Trophoblast cell (in vitro differentiated cells and primary cell): ENCODE data around the gene SLC10A7.

Experiments used
- DNase-seq, 2 donors: peaks; one replicate each; pipeline ENCODE4 v3.0.0-alpha.2; 2016
- H2AFZ ChIP-seq: 2 replicates; pipeline ENCODE4 v1.6.1; 2013; ENCODE audit warnings: low read length, moderate library complexity, mild to moderate bottlenecking; ENCODE audit not compliant: insufficient read depth, poor library complexity
- H2AK5ac ChIP-seq: 2 replicates; pipeline ENCODE4 v1.6.1; 2013; ENCODE audit warnings: mild to moderate bottlenecking, low read length
- H2BK120ac ChIP-seq: 2 replicates; pipeline ENCODE4 v1.6.1; 2013; ENCODE audit warnings: low read length, mild to moderate bottlenecking, moderate library complexity; ENCODE audit not compliant: insufficient read depth, poor library complexity
- H2BK12ac ChIP-seq: 2 replicates; pipeline ENCODE4 v1.6.1; 2013; ENCODE audit warnings: mild to moderate bottlenecking, low read length, moderate library complexity
- H2BK5ac ChIP-seq: 2 replicates; pipeline ENCODE4 v1.6.1; 2013; ENCODE audit warnings: low read length, low read depth, moderate library complexity, mild to moderate bottlenecking; ENCODE audit not compliant: poor library complexity
- H3K14ac ChIP-seq: 2 replicates; pipeline ENCODE4 v1.6.1; 2013; ENCODE audit warnings: mild to moderate bottlenecking, low read length
- H3K18ac ChIP-seq: 2 replicates; pipeline ENCODE4 v1.6.1; 2013; ENCODE audit warnings: mild to moderate bottlenecking, low read length
- H3K23ac ChIP-seq: 2 replicates; pipeline ENCODE4 v1.6.1; 2013; ENCODE audit warnings: low read length
- H3K27ac ChIP-seq: 2 replicates; pipeline ENCODE4 v1.5.1; 2013; ENCODE audit warnings: low read depth, mild to moderate bottlenecking, inconsistent platforms, low read length, moderate library complexity
- H3K27me3 ChIP-seq: 2 replicates; pipeline ENCODE4 v1.6.1; 2013; ENCODE audit warnings: inconsistent platforms, mild to moderate bottlenecking, low read length, moderate library complexity; ENCODE audit not compliant: insufficient read depth
- H3K36me3 ChIP-seq, 2 experiments: 1 replicate in 1 of 2; 2 replicates in 1 of 2; pipeline ENCODE4 v1.6.1; 2013; ENCODE audit warnings: low read length in 2 of 2, mild to moderate bottlenecking in 2 of 2, moderate library complexity in 1 of 2; ENCODE audit not compliant: insufficient read depth in 2 of 2, control insufficient read depth in 1 of 2
- H3K4ac ChIP-seq: 2 replicates; pipeline ENCODE4 v1.6.1; 2013; ENCODE audit warnings: low read depth, mild to moderate bottlenecking, low read length, moderate library complexity
- H3K4me1 ChIP-seq, 2 experiments: 1 replicate in 1 of 2; 2 replicates in 1 of 2; pipeline ENCODE4 v1.6.1; 2013; ENCODE audit warnings: low read length in 2 of 2, mild to moderate bottlenecking in 2 of 2, moderate library complexity in 1 of 2; ENCODE audit not compliant: insufficient read depth in 2 of 2, control insufficient read depth in 1 of 2
- H3K4me2 ChIP-seq: 2 replicates; pipeline ENCODE4 v1.6.1; 2013; ENCODE audit warnings: inconsistent platforms, mild to moderate bottlenecking, low read length, moderate library complexity
- H3K4me3 ChIP-seq: 2 replicates; pipeline ENCODE4 v1.5.1; 2013; ENCODE audit warnings: mild to moderate bottlenecking, low read depth, low read length, inconsistent platforms
- H3K79me1 ChIP-seq: one replicate; pipeline ENCODE4 v1.6.1; 2013; ENCODE audit warnings: low read length
- H3K79me2 ChIP-seq: 2 replicates; pipeline ENCODE4 v1.6.1; 2013; ENCODE audit warnings: low read length, mild to moderate bottlenecking; ENCODE audit not compliant: control insufficient read depth, insufficient read depth, poor library complexity
- H3K9ac ChIP-seq: 2 replicates; pipeline ENCODE4 v1.6.1; 2013; ENCODE audit warnings: mild to moderate bottlenecking, low read length
- H3K9me3 ChIP-seq: 2 replicates; pipeline ENCODE4 v1.6.1; 2013; ENCODE audit warnings: low read depth, mild to moderate bottlenecking, control low read depth, inconsistent platforms, low read length; ENCODE audit not compliant: insufficient read depth
- H4K12ac ChIP-seq: 2 replicates; pipeline ENCODE4 v1.6.1; 2013; ENCODE audit warnings: low read depth, mild to moderate bottlenecking, low read length, moderate library complexity
- H4K8ac ChIP-seq: 2 replicates; pipeline ENCODE4 v1.6.1; 2013; ENCODE audit warnings: low read depth, mild to moderate bottlenecking, low read length, moderate library complexity
- H4K91ac ChIP-seq: one replicate; pipeline ENCODE4 v1.6.1; 2013; ENCODE audit warnings: low read depth, mild to moderate bottlenecking, low read length, moderate library complexity
- WGBS: extraction: QIAGEN DNeasy Blood & Tissue Kit; methylation state at CpG from one replicate; pipeline ENCODE4 v1.1.7; 2013; ENCODE audit warnings: missing lambda C conversion rate; ENCODE audit not compliant: insufficient read length, insufficient coverage; ENCODE audit errors: extremely low coverage; 5-methylcytosine and 5-hydroxymethylcytosine counted together

Gene SLC10A7

DNA sequence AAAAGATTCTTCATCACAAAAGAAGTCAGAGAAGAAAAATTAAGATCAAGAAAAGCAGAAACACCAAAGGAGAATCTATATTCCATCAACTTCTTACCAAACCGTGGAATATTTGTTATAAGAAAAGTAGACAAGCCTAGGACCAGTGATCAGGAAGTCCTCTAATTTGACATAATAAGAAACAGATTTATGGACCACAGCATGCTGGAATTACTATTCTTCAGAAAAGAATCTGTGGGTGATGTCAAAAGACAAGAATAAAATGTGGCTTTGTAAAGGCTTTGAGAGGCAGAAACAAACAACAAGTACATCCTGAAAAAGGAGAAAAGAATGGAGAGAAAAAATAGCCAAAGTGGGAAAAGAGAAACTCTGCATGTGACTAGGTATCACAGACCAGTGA is 123.3 kb downstream of the SLC10A7 start:
- Histone ChIP-seq H2BK120ac (no peak overlapping the region), H3K9me3 (peaks cover 2% of the 10 kb centered on the region), H2BK5ac (no peak overlapping the region), H3K14ac (no peak overlapping the region), H3K79me1 (no peaks in the 10 kb centered on the region), H3K36me3 (no peaks in the 10 kb centered on the region), H4K12ac (no peak overlapping the region), H3K4me3 (no peak overlapping the region), H3K4ac (no peak overlapping the region), H2AK5ac (no peak overlapping the region), H4K8ac (no peak overlapping the region), H3K4me2 (no peak overlapping the region), H3K27me3 (no peaks in the 10 kb centered on the region), H3K23ac (no peak overlapping the region), H4K91ac (no peak overlapping the region), H3K9ac (no peak overlapping the region), H3K18ac (no peak overlapping the region), H2AFZ (no peak overlapping the region), H3K4me1 (peaks cover 0 to 2% of the 10 kb centered on the region in 2 experiments), H3K27ac (no peak overlapping the region), H3K79me2 (no peaks in the 10 kb centered on the region), H2BK12ac (no peak overlapping the region)
- WGBS, result no CpG with 5 or more reads among the region's 1 CpG
- DNase-seq, result no peak

DNA sequence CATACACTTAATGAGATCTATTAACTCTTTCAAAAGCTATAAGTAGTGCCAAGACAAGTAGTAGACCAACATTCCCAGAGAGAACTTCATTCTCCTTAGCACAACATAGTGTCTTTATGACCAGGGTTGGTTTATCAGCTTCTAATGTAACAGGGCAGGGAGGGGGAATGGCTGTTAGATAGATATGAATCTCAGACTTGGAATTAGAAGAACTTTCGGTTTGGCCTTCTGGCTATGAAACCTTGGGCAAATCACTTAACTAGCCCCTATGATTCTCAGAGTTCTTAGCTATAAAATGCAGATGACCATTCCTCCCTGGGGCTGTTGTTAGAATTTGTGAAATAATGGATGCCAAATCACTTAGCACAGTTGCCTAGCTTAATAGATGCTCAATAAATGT is 132.2 kb downstream of the SLC10A7 start:
- Histone ChIP-seq H3K4me3 (no peak overlapping the region), H3K79me2 (no peaks in the 10 kb centered on the region), H3K18ac (no peak overlapping the region), H3K27ac (no peak overlapping the region), H3K79me1 (no peaks in the 10 kb centered on the region), H2AK5ac (no peak overlapping the region), H3K4ac (no peak overlapping the region), H3K14ac (no peak overlapping the region), H4K91ac (no peak overlapping the region), H3K4me2 (no peak overlapping the region), H4K8ac (no peak overlapping the region), H2BK120ac (no peak overlapping the region), H2BK5ac (no peak overlapping the region), H2AFZ (no peak overlapping the region), H2BK12ac (no peak overlapping the region), H3K9me3 (no peaks in the 10 kb centered on the region), H3K36me3 (no peaks in the 10 kb centered on the region), H4K12ac (no peak overlapping the region), H3K9ac (no peak overlapping the region), H3K23ac (no peak overlapping the region), H3K4me1 (no peaks in the 10 kb centered on the region), H3K27me3 (no peaks in the 10 kb centered on the region)
- DNase-seq, result peak; percentile 93 to 99
- WGBS, result no CpG with 5 or more reads among the region's 1 CpG

DNA sequence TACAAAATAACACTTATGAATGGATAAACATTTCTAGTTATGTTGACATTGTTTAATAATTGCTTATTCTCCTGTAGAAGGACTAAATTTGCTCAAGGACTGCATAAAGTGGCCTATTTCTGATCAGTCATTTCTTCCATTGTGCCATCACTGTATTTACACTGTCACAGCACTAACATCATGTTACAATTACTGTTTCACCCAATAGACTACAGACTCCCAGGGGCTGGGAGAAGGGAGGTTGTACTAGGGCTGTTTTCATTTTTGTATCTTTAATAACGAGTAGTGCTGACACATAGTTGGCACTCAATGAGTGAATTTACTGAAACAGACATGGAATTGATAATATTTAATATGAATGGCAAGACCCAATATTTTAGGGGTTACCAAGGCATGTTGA is 139.5 kb downstream of the SLC10A7 start:
- H2BK12ac ChIP-seq, result no peak overlapping the region
- H3K18ac ChIP-seq, result no peak overlapping the region
- no peak overlapping the region for H2AK5ac ChIP-seq
- H3K27ac ChIP-seq, result no peak overlapping the region
- WGBS, result no CpG with 5 or more reads among the region's 1 CpG
- no peaks in the 10 kb centered on the region for H3K79me2 ChIP-seq
- no peaks in the 10 kb centered on the region for H3K9me3 ChIP-seq
- no peak overlapping the region for H3K4ac ChIP-seq
- H4K8ac ChIP-seq, result no peak overlapping the region
- no peaks in the 10 kb centered on the region for H3K4me1 ChIP-seq
- no peak overlapping the region for H3K4me2 ChIP-seq
- no peak overlapping the region for H3K9ac ChIP-seq
- H3K23ac ChIP-seq, result no peak overlapping the region
- H4K12ac ChIP-seq, result no peak overlapping the region
- no peak overlapping the region for H3K4me3 ChIP-seq
- H2BK5ac ChIP-seq, result no peak overlapping the region
- no peaks in the 10 kb centered on the region for H3K36me3 ChIP-seq
- DNase-seq, result no peak
- no peak overlapping the region for H4K91ac ChIP-seq
- H3K14ac ChIP-seq, result no peak overlapping the region
- H3K79me1 ChIP-seq, result no peaks in the 10 kb centered on the region
- H2AFZ ChIP-seq, result no peak overlapping the region
- H2BK120ac ChIP-seq, result no peak overlapping the region
- no peaks in the 10 kb centered on the region for H3K27me3 ChIP-seq

DNA sequence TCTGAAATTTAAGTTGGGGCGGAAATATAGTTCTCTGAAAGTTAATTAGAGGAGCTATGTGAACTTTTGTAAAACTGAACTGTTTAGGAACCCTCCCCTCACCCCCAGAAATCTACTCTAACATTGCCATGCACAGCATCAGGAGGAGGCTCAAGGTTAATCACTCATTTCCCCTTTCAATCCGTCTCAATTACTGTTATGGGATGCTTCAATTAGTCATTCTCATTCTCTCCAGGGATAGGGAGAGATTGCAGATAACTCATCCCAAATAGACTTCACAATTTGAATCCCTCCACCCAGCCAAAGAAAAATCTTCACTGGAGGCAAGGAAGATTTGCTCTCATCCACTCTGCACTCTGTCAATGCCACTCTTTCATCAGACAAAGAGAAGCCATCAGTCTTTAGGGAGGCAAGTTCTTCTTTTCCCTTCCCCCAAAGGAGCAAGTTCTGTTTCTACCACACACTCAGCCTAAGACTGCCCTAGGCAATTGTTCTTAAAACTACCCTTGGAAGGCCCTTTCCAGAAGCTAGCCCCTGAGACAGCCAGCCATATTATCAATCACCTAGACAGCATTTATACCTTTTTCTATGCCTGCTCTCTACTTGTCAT is 140.4 kb downstream of the SLC10A7 start:
- Histone ChIP-seq H4K8ac (no peak overlapping the region), H3K4me2 (no peak overlapping the region), H3K4me3 (no peak overlapping the region), H3K36me3 (no peaks in the 10 kb centered on the region), H3K9ac (no peak overlapping the region), H2AFZ (no peak overlapping the region), H4K12ac (no peak overlapping the region), H3K27me3 (no peaks in the 10 kb centered on the region), H3K4me1 (no peaks in the 10 kb centered on the region), H3K79me1 (no peaks in the 10 kb centered on the region), H2AK5ac (no peak overlapping the region), H3K14ac (no peak overlapping the region), H3K9me3 (peaks cover under 1% of the 10 kb centered on the region), H3K4ac (no peak overlapping the region), H2BK120ac (no peak overlapping the region), H3K27ac (no peak overlapping the region), H3K23ac (no peak overlapping the region), H3K18ac (no peak overlapping the region), H4K91ac (no peak overlapping the region), H2BK12ac (no peak overlapping the region), H2BK5ac (no peak overlapping the region), H3K79me2 (no peaks in the 10 kb centered on the region)
- DNase-seq, result no peak
- no CpG with 5 or more reads among the region's 2 CpGs for WGBS
